B cell (primary cell): ENCODE measurements around the gene MEGF11. TPM values are rescaled to one million over a fixed set of nuclear protein-coding genes. Genes with fewer than 3 reads are reported as not detected.
"Not testable (repeated sequence)": the region's sequence is repeated elsewhere in the genome, so short reads cannot be mapped to it uniquely, and the experiment has no call there.

Source experiments
- ATAC-seq: fragments of 200-7000 bp; cut with Tn5 transposase; one replicate; pipeline ENCODE4 v1.10.0; 2021; ENCODE audit warnings: low read depth, mild to moderate bottlenecking, moderate number of reproducible peaks, moderate library complexity
- CTCF ChIA-PET: fragments of 350-600 bp; sonication (Branson Sonifier 250); formaldehyde crosslinking; loops from one replicate; lab custom pipeline; 2021; ENCODE audit warnings: antibody characterized with exemption, inconsistent platforms; lab: Charles Lee
- POLR2A ChIA-PET: fragments of 350-600 bp; sonication (Branson Sonifier 250); formaldehyde crosslinking; loops from one replicate; lab custom pipeline; 2021; ENCODE audit warnings: antibody characterized with exemption; lab: Charles Lee
- DNase-seq: peaks from one replicate; pipeline ENCODE4 v3.0.0; 2013
- H2AFZ ChIP-seq: 2 replicates; pipeline ENCODE4 v1.6.1; 2012; ENCODE audit warnings: mild to moderate bottlenecking, low read depth, low read length; ENCODE audit not compliant: insufficient read depth, poor library complexity, severe bottlenecking
- H3K27ac ChIP-seq, 2 donors: 1 replicate in 1 of 2; 2 replicates in 1 of 2; pipeline ENCODE4 v1.5.1; 2012 to 2013; ENCODE audit warnings: low read length in 2 of 2, mild to moderate bottlenecking in 2 of 2, moderate library complexity in 1 of 2
- H3K27me3 ChIP-seq, 4 experiments: fragments of 200-600 bp in 1 of 4; sonication (generic) in 1 of 4; replicated peaks in 1 of 4; 1 replicate in 2 of 4; 2 replicates in 2 of 4; pipeline versions ENCODE4 v1.6.1 to v1.7.0; 2013 to 2016; ENCODE audit warnings: low read length in 3 of 4, mild to moderate bottlenecking in 2 of 4, mixed read lengths in 1 of 4, moderate library complexity in 1 of 4; ENCODE audit not compliant: insufficient read depth in 4 of 4, control insufficient read depth in 3 of 4; ENCODE audit errors: control extremely low read depth in 1 of 4
- H3K36me3 ChIP-seq, 2 experiments: replicated peaks in 1 of 2; 1 replicate in 1 of 2; 2 replicates in 1 of 2; pipeline versions ENCODE4 v1.6.1 to v1.7.1; 2013; ENCODE audit warnings: low read length in 1 of 2; ENCODE audit not compliant: insufficient read depth in 2 of 2, control insufficient read depth in 1 of 2; ENCODE audit errors: control extremely low read depth in 1 of 2, extremely low read depth in 1 of 2
- H3K4me1 ChIP-seq, 2 donors: fragments of 200-600 bp in 1 of 2; sonication (generic) in 1 of 2; 1 replicate in 1 of 2; 2 replicates in 1 of 2; pipeline versions ENCODE4 v1.5.1 to v1.6.1; 2013 to 2017; ENCODE audit warnings: low read length in 2 of 2; ENCODE audit not compliant: control insufficient read depth in 2 of 2, insufficient read depth in 2 of 2
- H3K4me2 ChIP-seq: replicated peaks from 2 replicates; pipeline ENCODE3; 2012; ENCODE audit warnings: mild to moderate bottlenecking, low read depth, low read length; ENCODE audit not compliant: poor library complexity, severe bottlenecking
- H3K4me3 ChIP-seq, 5 experiments: fragments of 200-600 bp in 1 of 5; sonication (generic) in 1 of 5; 1 replicate in 3 of 5; 2 replicates in 2 of 5; pipeline versions ENCODE4 v1.5.1 to v1.7.0; 2011 to 2016; ENCODE audit warnings: low read length in 4 of 5, mild to moderate bottlenecking in 4 of 5, low read depth in 2 of 5, control low read depth in 1 of 5, moderate library complexity in 1 of 5; ENCODE audit not compliant: insufficient read depth in 1 of 5; ENCODE audit errors: control extremely low read depth in 1 of 5, extremely low read depth in 1 of 5
- H3K79me2 ChIP-seq: fragments of 200-600 bp; sonication (generic); one replicate; pipeline ENCODE4 v1.6.0; 2016; ENCODE audit warnings: low read length; ENCODE audit not compliant: control insufficient read depth, insufficient read depth
- H3K9ac ChIP-seq: fragments of 200-600 bp; sonication (generic); 2 replicates; pipeline ENCODE4 v1.6.1; 2017; ENCODE audit warnings: mild to moderate bottlenecking, low read length, moderate library complexity
- H3K9me3 ChIP-seq, 3 donors: one replicate each; pipeline versions ENCODE4 v1.6.1 to v1.7.1; 2013; ENCODE audit warnings: low read length in 2 of 3; ENCODE audit not compliant: control insufficient read depth in 2 of 3, insufficient read depth in 1 of 3; ENCODE audit errors: control extremely low read depth in 1 of 3
- H4K20me1 ChIP-seq: 2 replicates; pipeline ENCODE4 v1.6.0; 2012; ENCODE audit warnings: mild to moderate bottlenecking, low read length; ENCODE audit not compliant: insufficient read depth, control insufficient read depth, poor library complexity, severe bottlenecking
- H3K27ac Mint-ChIP-seq: one replicate; pipeline ENCODE4 v1.8.0; 2021; ENCODE audit warnings: mixed read lengths
- H3K27me3 Mint-ChIP-seq: one replicate; pipeline ENCODE4 v1.8.0; 2021; ENCODE audit warnings: mixed read lengths
- H3K4me1 Mint-ChIP-seq: one replicate; pipeline ENCODE4 v1.8.0; 2021; ENCODE audit warnings: mixed read lengths
- H3K4me3 Mint-ChIP-seq: one replicate; pipeline ENCODE4 v1.8.0; 2021; ENCODE audit warnings: mixed read lengths
- H3K9me3 Mint-ChIP-seq: one replicate; pipeline ENCODE4 v1.8.0; 2022; ENCODE audit warnings: mixed read lengths; ENCODE audit not compliant: insufficient read depth
- EZH2 ChIP-seq: IDR thresholded peaks from 2 replicates; pipeline ENCODE4 v1.6.1; 2012; ENCODE audit warnings: borderline replicate concordance, low read depth, mild to moderate bottlenecking, moderate library complexity, low read length; ENCODE audit not compliant: insufficient read depth, poor library complexity, severe bottlenecking
- WGBS: methylation state at CpG from one replicate; pipeline ENCODE4 v1.1.5; 2013; ENCODE audit warnings: missing lambda C conversion rate; ENCODE audit not compliant: insufficient coverage; 5-methylcytosine and 5-hydroxymethylcytosine counted together
- intact Hi-C: fragments of 100-400 bp; cut with micrococcal nuclease; formaldehyde crosslinking; loops from one replicate; pipeline ENCODE4 v1.10.0; 2022
- polyA plus RNA-seq: library from polyadenylated mRNA; depleted of rRNA; stranded (reverse); fragments of >200 nt; gene quantifications from 2 replicates; pipeline ENCODE4 v1.2.3, GENCODE V29; 2012
- total RNA-seq, 2 donors: library from RNA; stranded (reverse); fragments of 120-200 nt in 1 of 2; gene quantifications; 1 replicate in 1 of 2; 2 replicates in 1 of 2; pipeline versions ENCODE4 v1.2.3 to v1.2.4, GENCODE V29; 2013 to 2022
- TF ChIP-seq, protein P1 (sequence below): fragments of 200-600 bp; IDR thresholded peaks from one replicate; pipeline ENCODE4 v1.8.0; 2022; ENCODE audit warnings: antibody characterized with exemption, mild to moderate bottlenecking

Gene MEGF11
- total and polyA plus RNA-seq, 2 donors (not counting 1 experiment from before 2014, with no cell fraction given) = 0.04 to 0.34 TPM

GRCh38 chr15:66264859-66265513, 11.4 kb upstream of the MEGF11 start:
- Histone ChIP-seq H3K27me3 (peaks cover 0 to 9% (median 0%) of the 10 kb centered on the region in 4 experiments), H4K20me1 (no peaks in the 10 kb centered on the region), H2AFZ (no peak overlapping the region), H3K36me3 (no peaks in the 10 kb centered on the region), H3K4me1 (no peaks in the 10 kb centered on the region), H3K4me3 (no peak overlapping the region), H3K79me2 (no peaks in the 10 kb centered on the region), H3K27ac (no peak overlapping the region), H3K9ac (no peak overlapping the region), H3K4me2 (no peak overlapping the region), H3K9me3 (peaks cover 0 to 9% (median 3%) of the 10 kb centered on the region in 3 donors)
- H3K27ac Mint-ChIP-seq = no peak overlapping the region
- ChIA-PET POLR2A (no interaction called here), CTCF (interaction anchor here (0.9 to 2.1 kb wide), 2 partner anchors 7 to 16 kb away, joined by 3 to 4 read pairs; no protein-coding TSS in a partner anchor)
- intact Hi-C loops = no loop called here
- no peak overlapping the region for H3K4me3 Mint-ChIP-seq
- TF ChIP-seq, protein P1, sequence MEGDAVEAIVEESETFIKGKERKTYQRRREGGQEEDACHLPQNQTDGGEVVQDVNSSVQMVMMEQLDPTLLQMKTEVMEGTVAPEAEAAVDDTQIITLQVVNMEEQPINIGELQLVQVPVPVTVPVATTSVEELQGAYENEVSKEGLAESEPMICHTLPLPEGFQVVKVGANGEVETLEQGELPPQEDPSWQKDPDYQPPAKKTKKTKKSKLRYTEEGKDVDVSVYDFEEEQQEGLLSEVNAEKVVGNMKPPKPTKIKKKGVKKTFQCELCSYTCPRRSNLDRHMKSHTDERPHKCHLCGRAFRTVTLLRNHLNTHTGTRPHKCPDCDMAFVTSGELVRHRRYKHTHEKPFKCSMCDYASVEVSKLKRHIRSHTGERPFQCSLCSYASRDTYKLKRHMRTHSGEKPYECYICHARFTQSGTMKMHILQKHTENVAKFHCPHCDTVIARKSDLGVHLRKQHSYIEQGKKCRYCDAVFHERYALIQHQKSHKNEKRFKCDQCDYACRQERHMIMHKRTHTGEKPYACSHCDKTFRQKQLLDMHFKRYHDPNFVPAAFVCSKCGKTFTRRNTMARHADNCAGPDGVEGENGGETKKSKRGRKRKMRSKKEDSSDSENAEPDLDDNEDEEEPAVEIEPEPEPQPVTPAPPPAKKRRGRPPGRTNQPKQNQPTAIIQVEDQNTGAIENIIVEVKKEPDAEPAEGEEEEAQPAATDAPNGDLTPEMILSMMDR = no peak
- no peak for TF ChIP-seq EZH2
- no peaks in the 10 kb centered on the region for H3K4me1 Mint-ChIP-seq
- WGBS = 97% methylated on average over 11 of the region's 20 CpGs
- H3K27me3 Mint-ChIP-seq = peaks cover 33% of the 10 kb centered on the region
- ATAC-seq = no peak
- no peaks in the 10 kb centered on the region for H3K9me3 Mint-ChIP-seq
- DNase-seq = no peak

GRCh38 chr15:66262837-66263236, 9.3 kb upstream of the MEGF11 start:
- H3K4me1 ChIP-seq, H3K36me3 ChIP-seq, H3K4me3 ChIP-seq, CTCF ChIA-PET, H3K4me2 ChIP-seq, POLR2A ChIA-PET, H3K27ac Mint-ChIP-seq, H3K4me1 Mint-ChIP-seq, intact Hi-C loops, DNase-seq, H3K9me3 Mint-ChIP-seq, H3K27me3 ChIP-seq, H3K27ac ChIP-seq, H3K4me3 Mint-ChIP-seq, H2AFZ ChIP-seq, H3K9me3 ChIP-seq, H3K79me2 ChIP-seq, ATAC-seq, H4K20me1 ChIP-seq, H3K9ac ChIP-seq: not testable (repeated sequence)
- H3K27me3 Mint-ChIP-seq = peaks cover 27% of the 10 kb centered on the region
- WGBS = no CpG with 5 or more reads among the region's 1 CpG
